ENCODE results near the gene CD81. TPM values are rescaled to one million over a fixed set of nuclear protein-coding genes. Genes with fewer than 3 reads are reported as not detected.

CD81 gene
- total RNA-seq, 1 experiment from 2014 or later, result 237 TPM

- no peak for TF ChIP-seq CDX4 (CRISPR knock-in tag; IDR thresholded peaks at IDR 0.05; ENCODE audit: borderline replicate concordance)
Observed at GRCh38 chr11:2358754-2359442, 18.2 kb upstream of the CD81 start (continued).

- H3K36me3 Mint-ChIP-seq, result peaks cover 2% of the 10 kb centered on the region; the same call in 1 of the 2 replicates
- no peak for DNase-seq (ENCODE audit: low spot score)
- H3K27me3 Mint-ChIP-seq (ENCODE audit: low read depth), result peaks cover 23% of the 10 kb centered on the region
- no peak overlapping the region for H3K4me3 Mint-ChIP-seq
- H3K4me1 Mint-ChIP-seq, result no peaks in the 10 kb centered on the region
- ChIA-PET POLR2A (no interaction called here), CTCF (no interaction called here)
- H3K27ac Mint-ChIP-seq, result no peak overlapping the region
- TF ChIP-seq STAT6 (CRISPR knock-in tag; conservative IDR thresholded peaks at IDR 0.05; ENCODE audit: low read depth), result no peak
- TF ChIP-seq IRF2 (CRISPR knock-in tag; IDR thresholded peaks at IDR 0.05; ENCODE audit: borderline replicate concordance, low read depth), result no peak
- no peak for TF ChIP-seq AFF4 (CRISPR knock-in tag; IDR thresholded peaks at IDR 0.05; ENCODE audit: borderline replicate concordance)
- no peak for TF ChIP-seq ZNF425 (CRISPR knock-in tag; conservative IDR thresholded peaks at IDR 0.05)
- no peak for TF ChIP-seq JUN (CRISPR knock-in tag; IDR thresholded peaks at IDR 0.05)
- TF ChIP-seq ZNF423 (CRISPR knock-in tag; IDR thresholded peaks at IDR 0.05), result no peak
- no peak for TF ChIP-seq ERG (CRISPR knock-in tag; IDR thresholded peaks at IDR 0.05)
- TF ChIP-seq GTF2I (CRISPR knock-in tag; conservative IDR thresholded peaks at IDR 0.05), result no peak
- TF ChIP-seq IRF1 (CRISPR knock-in tag; IDR thresholded peaks at IDR 0.05), result no peak
- TF ChIP-seq TEAD4 (CRISPR knock-in tag; IDR thresholded peaks at IDR 0.05), result no peak
- no peak for TF ChIP-seq CREM (CRISPR knock-in tag; IDR thresholded peaks at IDR 0.05)
- no peak for TF ChIP-seq PREB (CRISPR knock-in tag; IDR thresholded peaks at IDR 0.05; ENCODE audit: borderline replicate concordance)
- no peak for TF ChIP-seq MLX (CRISPR knock-in tag; IDR thresholded peaks at IDR 0.05)
- no peak for TF ChIP-seq EMX1 (CRISPR knock-in tag; IDR thresholded peaks at IDR 0.05)
- TF ChIP-seq GRHL2 (CRISPR knock-in tag; IDR thresholded peaks at IDR 0.05; ENCODE audit: insufficient replicate concordance, severe bottlenecking), result no peak
- no peak for TF ChIP-seq MYBL2 (CRISPR knock-in tag; IDR thresholded peaks at IDR 0.05)
- TF ChIP-seq ZNF416 (CRISPR knock-in tag; IDR thresholded peaks at IDR 0.05), result no peak
- no peak for TF ChIP-seq USF1 (CRISPR knock-in tag; IDR thresholded peaks at IDR 0.05)
- TF ChIP-seq ELF4 (CRISPR knock-in tag; IDR thresholded peaks at IDR 0.05; ENCODE audit: low read depth), result no peak
- no peak for ATAC-seq
- peaks cover 15% of the 10 kb centered on the region for H3K9me3 Mint-ChIP-seq
Observed at GRCh38 chr11:2359557-2359956, 17.6 kb upstream of the CD81 start.

Measured in WTC11 (cell line).